GM18858 (cell line): ENCODE results near the gene PLD1.
"Not testable (repeated sequence)": the region's sequence is repeated elsewhere in the genome, so short reads cannot be mapped to it uniquely, and the experiment has no call there.

Experiments used
- ATAC-seq: cut with Tn5 transposase; IDR thresholded peaks from one replicate; pipeline ENCODE4 v1.9.1; 2021; ENCODE audit not compliant: unreplicated experiment

The PLD1 gene

DNA sequence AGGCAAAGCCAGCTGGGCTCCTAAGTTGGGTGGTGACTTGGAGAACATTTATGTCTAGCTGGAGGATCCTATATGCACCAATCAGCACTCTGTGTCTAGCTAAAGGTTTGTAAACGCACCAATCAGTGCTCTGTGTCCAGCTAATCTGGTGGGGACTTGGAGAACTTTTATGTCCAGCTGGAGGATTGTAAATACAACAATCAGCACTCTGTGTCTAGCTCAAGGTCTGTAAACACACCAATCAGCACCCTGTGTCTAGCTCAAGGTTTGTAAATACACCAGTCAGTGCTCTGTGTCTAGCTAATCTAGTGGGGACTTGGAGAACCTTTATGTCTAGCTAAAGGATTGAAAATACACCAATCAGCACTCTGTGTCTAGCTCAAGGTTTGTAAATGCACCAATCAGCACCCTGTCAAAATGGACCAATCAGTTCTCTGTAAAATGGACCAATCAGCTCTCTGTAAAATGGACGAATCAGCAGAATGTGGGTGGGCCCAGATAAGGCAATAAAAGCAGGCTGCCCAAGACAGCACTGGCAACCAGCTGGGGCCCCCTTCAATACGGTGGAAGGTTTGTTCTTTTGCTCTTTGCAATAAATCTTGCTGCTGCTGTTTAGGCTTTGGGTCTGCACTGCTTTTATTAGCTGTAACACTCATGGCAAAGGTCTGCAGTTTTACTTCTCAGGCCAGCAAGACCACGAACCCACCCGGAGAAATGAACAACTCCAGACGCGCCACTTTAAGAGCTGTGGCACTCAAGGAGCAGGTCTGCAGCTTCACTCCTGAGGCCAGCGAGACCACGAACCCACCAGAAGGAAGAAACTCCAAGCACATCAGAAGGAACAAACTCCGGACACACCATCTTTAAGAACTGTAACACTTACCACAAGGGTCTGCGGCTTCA, 63.7 kb downstream of the PLD1 start:
- ATAC-seq = not testable (repeated sequence)

GRCh38 chr3:171745577-171746319, 64.5 kb downstream of the PLD1 start:
- ATAC-seq = no peak

- no peak for ATAC-seq
These were observed 66.0 kb downstream of the PLD1 start for GRCh38 chr3:171744158-171744741.

- no peak for ATAC-seq
These were observed 66.7 kb downstream of the PLD1 start for GRCh38 chr3:171743327-171744157.

DNA sequence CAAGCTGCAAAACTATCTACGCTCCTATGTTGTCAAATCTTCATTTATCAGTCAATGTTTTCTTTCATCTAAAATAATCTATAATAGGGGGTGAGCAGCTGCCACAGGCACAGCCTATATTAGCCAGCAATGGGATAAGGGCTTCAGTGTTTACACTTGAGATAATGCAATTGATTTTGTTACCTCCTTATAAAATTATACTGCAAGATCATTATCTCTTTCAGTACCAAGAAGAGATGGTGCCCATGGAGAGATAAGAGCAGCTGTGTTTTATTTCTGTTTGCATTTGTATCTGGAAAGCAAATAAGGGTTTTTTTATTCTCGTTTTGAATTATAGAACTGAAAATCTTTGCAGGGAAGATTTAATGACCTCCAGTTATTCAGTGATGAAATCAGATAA, 68.9 kb downstream of the PLD1 start:
- ATAC-seq = no peak

GRCh38 chr3:171736556-171736955, 73.7 kb downstream of the PLD1 start:
- ATAC-seq = no peak

- no peak for ATAC-seq
These were observed 76.7 kb downstream of the PLD1 start for GRCh38 chr3:171733561-171733960.

DNA sequence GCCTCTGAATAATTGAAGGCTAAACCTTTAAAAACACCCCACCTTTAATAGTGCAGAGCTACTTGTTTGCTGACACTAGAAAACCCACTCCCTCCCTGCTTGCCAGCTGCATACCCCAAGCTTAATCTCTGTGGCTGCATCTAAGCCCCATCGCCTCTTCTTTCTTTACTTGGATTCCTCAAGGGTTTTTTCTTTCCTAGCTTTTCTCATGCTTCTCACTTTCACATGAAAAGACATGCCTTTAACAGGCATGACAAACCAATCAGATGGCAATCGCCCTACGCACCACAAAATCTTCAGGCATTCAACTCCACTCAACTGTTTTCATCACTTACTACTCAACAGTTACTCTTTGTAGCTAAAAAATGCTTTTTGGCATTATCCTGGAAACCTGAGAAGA, 77.5 kb downstream of the PLD1 start:
- no peak for ATAC-seq

DNA sequence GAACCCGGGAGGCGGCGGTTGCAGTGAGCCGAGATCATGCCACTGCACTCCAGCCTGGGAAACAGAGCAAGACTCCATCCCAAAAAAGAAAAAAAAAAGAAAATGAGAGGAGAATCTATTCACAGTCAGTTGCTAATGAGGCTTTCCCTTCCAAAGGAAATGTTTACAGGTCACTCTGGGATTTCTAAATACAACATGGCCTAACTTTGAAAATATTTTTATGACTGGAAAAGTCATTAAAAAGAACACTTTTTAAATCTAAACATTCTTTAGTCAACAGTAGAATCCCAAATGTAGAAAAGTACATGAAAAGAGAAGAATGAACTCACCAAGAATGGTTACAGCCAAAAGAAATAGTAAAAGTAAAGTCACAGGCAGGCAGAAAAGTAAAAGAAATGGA, 78.6 kb downstream of the PLD1 start:
- ATAC-seq = no peak

- ATAC-seq = no peak
These were observed 80.6 kb downstream of the PLD1 start for GRCh38 chr3:171729452-171730334.

- ATAC-seq = no peak
These were observed 83.0 kb downstream of the PLD1 start for GRCh38 chr3:171727288-171727687.

DNA sequence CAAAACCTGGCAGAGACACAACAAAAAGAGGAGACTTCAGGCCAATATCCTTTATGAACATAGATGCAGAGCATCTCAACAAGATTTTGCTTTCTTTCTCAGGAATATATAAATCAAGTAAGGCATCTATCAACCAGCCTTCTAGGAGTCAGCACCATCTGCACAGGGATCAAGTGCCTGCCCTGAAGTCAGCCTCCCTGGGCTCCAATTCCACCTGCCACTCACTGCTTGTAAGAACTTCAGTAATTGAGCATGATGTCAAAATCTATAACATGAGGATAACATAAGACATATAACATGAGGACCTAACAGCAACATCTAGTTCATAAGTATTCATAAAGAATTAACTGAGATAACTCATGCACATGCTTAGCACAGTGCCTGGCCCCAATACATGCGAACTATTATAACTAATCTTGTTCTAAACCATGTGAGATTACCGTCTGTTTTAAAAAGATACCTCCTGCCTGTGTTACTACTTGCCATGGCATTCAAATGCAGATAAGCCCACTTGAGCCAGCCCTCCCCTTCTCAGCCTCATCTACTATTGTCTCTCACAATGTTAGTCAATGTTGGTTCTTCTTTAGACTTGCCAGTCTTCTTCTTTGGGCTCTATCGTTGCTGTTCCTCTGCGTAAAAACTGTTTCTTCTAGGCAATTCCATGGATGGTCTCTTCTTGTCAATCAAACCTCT, 91.6 kb downstream of the PLD1 start:
- ATAC-seq = no peak

GRCh38 chr3:171715155-171715554, 95.1 kb downstream of the PLD1 start:
- no peak for ATAC-seq

DNA sequence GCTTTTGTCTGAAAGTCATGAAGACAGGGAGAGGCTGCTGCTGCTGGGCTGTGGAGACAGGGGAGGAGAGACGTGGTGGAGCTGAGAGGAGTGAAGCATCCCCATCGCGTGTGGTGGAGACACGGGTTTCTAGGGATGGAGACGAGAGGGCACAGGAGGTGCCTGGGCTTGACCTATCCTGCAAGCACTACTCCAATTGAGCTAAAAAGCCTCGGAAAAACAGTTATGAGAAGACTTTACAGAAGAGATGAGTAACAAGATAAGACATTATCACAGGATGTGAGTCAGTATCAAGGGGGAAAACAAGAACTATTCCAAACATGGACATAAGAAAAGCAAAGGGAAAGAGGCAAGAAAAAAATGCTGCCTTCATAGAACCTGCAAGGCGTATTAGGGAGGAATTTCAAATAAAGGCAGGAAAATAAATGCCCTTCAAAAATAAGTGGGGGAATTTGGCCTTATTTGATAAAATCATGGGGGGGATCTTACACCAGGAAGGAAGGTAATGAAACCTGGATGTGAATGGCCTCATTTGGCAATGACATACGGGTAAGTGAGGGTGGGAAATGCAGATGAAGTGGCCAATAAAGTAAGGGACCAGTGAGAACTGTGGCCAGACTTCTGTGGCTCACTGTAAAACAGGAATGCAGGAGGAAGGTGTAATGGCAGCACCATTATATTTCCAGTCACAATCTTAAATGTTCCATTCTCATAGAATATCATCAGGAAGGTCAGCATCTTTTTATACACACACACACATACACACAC, 97.9 kb downstream of the PLD1 start:
- no peak for ATAC-seq

DNA sequence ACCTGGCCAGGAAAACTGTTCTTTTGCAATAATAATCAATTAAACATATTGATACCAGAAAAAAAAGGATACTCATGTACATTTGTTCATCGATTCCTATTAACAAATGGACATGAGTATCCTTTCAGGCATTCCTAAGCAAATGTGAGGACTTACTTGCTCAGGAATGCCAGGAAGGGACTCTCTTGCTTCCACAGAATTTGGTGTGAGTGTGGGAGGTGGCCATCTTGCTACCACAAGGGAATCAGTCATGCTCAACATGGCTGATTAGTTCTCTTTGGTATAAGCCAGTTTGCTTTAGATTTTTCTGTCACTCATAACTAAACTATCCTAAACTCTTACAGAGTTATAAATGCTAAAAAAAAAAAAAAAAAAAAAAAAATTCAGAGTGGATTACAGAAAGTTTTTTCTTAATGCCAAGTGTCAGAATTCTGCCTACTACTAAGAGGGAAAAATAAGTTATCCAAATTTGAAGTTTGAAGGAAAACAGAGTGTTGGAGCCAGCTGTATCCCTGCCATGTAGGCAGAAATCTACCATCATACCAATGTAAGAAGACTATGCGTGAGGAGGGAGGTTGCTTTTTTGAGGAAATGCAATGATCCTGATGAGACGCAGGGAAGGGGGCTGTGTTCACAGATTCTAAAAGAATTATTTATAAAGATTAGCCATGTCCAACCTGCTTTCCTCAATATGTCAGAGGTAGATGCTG, 98.7 kb downstream of the PLD1 start:
- no peak for ATAC-seq

- no peak for ATAC-seq
These were observed 99.9 kb downstream of the PLD1 start for GRCh38 chr3:171710359-171710758.

DNA sequence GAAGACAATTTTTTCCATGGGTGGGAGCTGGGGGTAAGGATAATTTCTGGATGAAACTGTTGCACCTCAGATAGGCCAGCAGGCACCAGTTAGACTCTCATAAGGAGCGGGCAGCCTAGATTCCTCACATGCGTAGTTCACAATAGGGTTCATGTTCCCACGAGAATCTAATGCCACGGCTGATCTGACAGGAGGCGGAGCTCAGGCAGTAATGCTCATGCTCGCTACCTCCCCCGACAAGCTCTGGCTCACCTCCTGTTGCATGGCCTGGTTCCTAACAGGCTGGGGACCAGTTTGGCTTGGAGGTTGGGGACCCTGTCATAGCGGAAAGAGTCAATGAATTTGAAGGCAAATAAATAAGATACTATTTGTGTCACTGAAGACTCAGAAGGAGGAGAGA, 105.5 kb downstream of the PLD1 start:
- no peak for ATAC-seq

- ATAC-seq = no peak
These were observed 106.3 kb downstream of the PLD1 start for GRCh38 chr3:171704002-171704401.
